Tibial artery (tissue), 4 donors: Measurements from ENCODE around the gene PRDX1.
"Not testable (repeated sequence)": the region's sequence is repeated elsewhere in the genome, so short reads cannot be mapped to it uniquely, and the experiment has no call there.

Experiments used
- DNase-seq, 2 donors: peaks; one replicate each; pipeline ENCODE4 v3.0.0-alpha.2; 2019
- H3K27ac ChIP-seq, 2 donors: fragments of 200-600 bp; sonication (generic) in 1 of 2; 1 replicate in 1 of 2; 2 replicates in 1 of 2; pipeline ENCODE4 v1.5.1; 2018 to 2019; ENCODE audit warnings: mild to moderate bottlenecking in 1 of 2
- H3K27me3 ChIP-seq, 2 donors: fragments of 200-600 bp; sonication (generic) in 1 of 2; one replicate each; pipeline versions ENCODE4 v1.5.1 to v1.6.0; 2016 to 2019
- H3K36me3 ChIP-seq, 3 donors: fragments of 200-600 bp; sonication (generic) in 2 of 3; one replicate each; pipeline ENCODE4 v1.5.1; 2016 to 2019; ENCODE audit warnings: mild to moderate bottlenecking in 2 of 3
- H3K4me1 ChIP-seq, 4 donors: fragments of 200-600 bp; sonication (generic) in 2 of 4; 1 replicate in 3 of 4; 2 replicates in 1 of 4; pipeline ENCODE4 v1.5.1; 2016 to 2019
- H3K4me3 ChIP-seq, 2 donors: fragments of 200-600 bp; sonication (generic) in 1 of 2; 1 replicate in 1 of 2; 2 replicates in 1 of 2; pipeline ENCODE4 v1.5.1; 2018 to 2019; ENCODE audit warnings: mild to moderate bottlenecking in 2 of 2
- H3K9me3 ChIP-seq, 3 donors: fragments of 200-600 bp; sonication (generic) in 1 of 3; one replicate each; pipeline ENCODE4 v1.5.1; 2016 to 2019
- CTCF ChIP-seq, 2 experiments: fragments of 200-600 bp in 1 of 2; fragments of 450-650 bp in 1 of 2; IDR thresholded peaks; one replicate each; pipeline ENCODE4 v1.5.1; 2017 to 2019; ENCODE audit warnings: antibody characterized with exemption in 2 of 2, mild to moderate bottlenecking in 1 of 2, moderate library complexity in 1 of 2
- intact Hi-C: fragments of 100-400 bp; cut with DNase I; formaldehyde crosslinking; loops from one replicate; pipeline ENCODE4 v1.15.0; 2023; ENCODE audit warnings: low total_unique reads

PRDX1 gene

DNA sequence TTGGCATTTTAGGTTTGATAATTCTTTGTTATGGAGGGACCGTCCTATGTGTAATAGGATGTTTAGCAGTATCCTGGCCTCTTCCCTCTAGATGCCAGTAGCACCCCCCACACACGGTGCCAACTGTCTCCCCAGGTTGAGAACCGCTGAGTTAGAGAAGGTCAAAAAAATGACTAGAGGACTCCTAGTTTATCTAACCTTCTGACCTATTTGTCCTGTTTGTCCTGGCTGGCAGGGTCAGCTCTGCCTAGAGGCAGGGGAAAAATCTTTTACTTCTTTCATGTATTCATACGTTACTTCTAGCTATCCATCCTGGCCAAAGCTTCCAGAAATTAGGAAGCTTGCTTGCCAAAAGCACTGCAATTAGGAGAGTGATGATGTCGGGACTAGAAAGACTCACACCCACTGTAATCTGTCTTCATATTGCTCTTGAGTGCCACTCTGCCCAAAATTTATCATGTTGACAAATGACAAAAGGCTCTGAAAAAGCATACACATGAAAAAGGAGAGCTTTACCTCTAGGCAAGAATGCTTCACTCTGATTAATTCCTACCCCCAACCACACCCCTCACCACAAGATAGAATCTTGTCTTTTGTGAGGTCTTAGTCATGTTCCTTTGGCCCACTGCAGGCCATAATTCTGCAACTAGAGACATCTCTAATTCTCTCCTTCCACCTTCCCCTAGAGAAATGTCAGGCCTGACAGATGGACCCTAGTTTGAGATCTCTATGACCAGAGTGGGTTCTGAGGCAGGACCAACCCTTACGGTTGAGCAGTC lies 14.5 kb upstream of the PRDX1 start:
- Histone ChIP-seq H3K36me3 (no peaks in the 10 kb centered on the region), H3K4me1 (no peaks in the 10 kb centered on the region), H3K9me3 (no peaks in the 10 kb centered on the region), H3K4me3 (no peak overlapping the region), H3K27ac (no peak overlapping the region), H3K27me3 (no peaks in the 10 kb centered on the region)
- TF ChIP-seq CTCF (IDR thresholded peaks at IDR 0.05), result no peak
- intact Hi-C loops, result no loop called here
- no peak for DNase-seq

- Histone ChIP-seq H3K36me3 (no peaks in the 10 kb centered on the region), H3K27ac (no peak overlapping the region), H3K27me3 (no peaks in the 10 kb centered on the region), H3K4me3 (no peak overlapping the region), H3K9me3 (no peaks in the 10 kb centered on the region), H3K4me1 (no peaks in the 10 kb centered on the region)
- no peak for TF ChIP-seq CTCF (IDR thresholded peaks at IDR 0.05)
- intact Hi-C loops, result no loop called here
- no peak for DNase-seq
Measured at GRCh38 chr1:45531873-45532272, 10.2 kb upstream of the PRDX1 start.

GRCh38 chr1:45530632-45531135 lies 9.0 kb upstream of the PRDX1 start:
- intact Hi-C loops, result no loop called here
- no peak overlapping the region for H3K4me3 ChIP-seq
- no peak overlapping the region for H3K27ac ChIP-seq
- H3K4me1 ChIP-seq, result no peaks in the 10 kb centered on the region
- no peaks in the 10 kb centered on the region for H3K27me3 ChIP-seq
- H3K9me3 ChIP-seq, result no peaks in the 10 kb centered on the region
- DNase-seq, result no peak
- no peak for TF ChIP-seq CTCF (IDR thresholded peaks at IDR 0.05)
- H3K36me3 ChIP-seq, result no peaks in the 10 kb centered on the region

DNA sequence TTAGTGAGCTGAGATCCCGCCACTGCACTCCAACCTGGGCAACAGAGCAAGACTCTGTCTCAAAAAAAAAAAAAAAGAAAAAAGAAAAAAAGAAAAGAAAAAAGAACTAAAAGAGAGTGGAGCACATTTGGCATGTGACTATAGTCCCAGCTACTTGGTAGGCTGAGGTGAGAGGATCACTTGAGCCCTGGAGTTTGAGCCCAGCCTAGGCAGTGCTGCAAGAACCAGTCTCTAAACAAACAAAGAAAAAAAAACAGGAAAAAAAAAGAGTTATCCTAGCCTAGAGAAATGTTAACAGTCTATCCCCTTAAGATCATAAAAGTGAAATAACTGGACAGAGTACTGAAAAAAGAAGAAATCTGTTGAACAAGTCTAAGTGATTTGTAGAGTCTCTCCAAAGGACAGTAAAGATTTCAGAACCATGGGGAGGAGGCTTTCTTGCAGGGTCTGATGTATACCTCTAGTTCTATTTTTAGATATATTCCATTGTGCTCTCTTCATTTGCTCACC lies 4.5 kb upstream of the PRDX1 start:
- peaks cover 0 to 4% (median 0%) of the 10 kb centered on the region in 4 donors for H3K4me1 ChIP-seq
- H3K9me3 ChIP-seq, result no peaks in the 10 kb centered on the region
- no peak overlapping the region for H3K27ac ChIP-seq
- DNase-seq, result no peak
- H3K27me3 ChIP-seq, result no peaks in the 10 kb centered on the region
- intact Hi-C loops, result no loop called here
- no peak overlapping the region for H3K4me3 ChIP-seq
- no peaks in the 10 kb centered on the region for H3K36me3 ChIP-seq
- no peak for TF ChIP-seq CTCF (IDR thresholded peaks at IDR 0.05)

DNA sequence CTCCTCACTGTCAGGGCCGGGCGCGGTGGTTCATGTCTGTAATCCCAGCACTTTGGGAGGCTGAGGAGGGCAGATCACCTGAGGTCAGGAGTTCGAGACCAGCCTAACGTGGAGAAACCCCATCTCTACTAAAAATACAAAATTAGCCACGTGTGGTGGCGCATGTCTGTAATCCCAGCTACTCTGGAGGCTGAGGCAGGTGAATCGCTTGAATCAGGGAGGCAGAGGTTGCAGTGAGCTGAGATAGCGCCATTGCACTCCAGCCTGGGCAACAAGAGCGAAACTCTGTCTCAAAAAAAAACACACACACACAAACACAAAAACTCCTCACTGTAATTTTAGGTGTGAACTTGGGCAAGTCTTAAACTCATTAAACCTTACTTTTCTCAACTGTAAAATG lies 2.3 kb upstream of the PRDX1 start:
- intact Hi-C loops, H3K9me3 ChIP-seq, H3K27ac ChIP-seq, H3K27me3 ChIP-seq, DNase-seq, H3K4me3 ChIP-seq, H3K36me3 ChIP-seq: not testable (repeated sequence)
- peaks cover 0 to 14% (median 8%) of the 10 kb centered on the region in 4 donors for H3K4me1 ChIP-seq

DNA sequence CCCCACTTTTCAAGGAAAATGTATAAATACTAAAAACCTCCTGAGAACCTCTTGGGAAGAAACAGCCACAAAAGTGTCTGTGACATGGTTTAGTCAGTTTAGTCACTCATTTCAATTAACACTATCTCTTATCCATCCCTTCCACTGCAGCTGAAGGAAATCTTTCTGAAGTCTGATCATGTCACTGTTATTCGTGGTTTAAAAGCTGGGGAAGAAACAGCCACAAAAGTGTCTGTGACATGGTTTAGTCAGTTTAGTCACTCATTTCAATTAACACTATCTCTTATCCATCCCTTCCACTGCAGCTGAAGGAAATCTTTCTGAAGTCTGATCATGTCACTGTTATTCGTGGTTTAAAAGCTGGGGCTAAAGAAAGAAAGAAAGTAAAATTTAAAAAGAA lies 1.8 kb upstream of the PRDX1 start:
- H3K27me3 ChIP-seq, H3K4me3 ChIP-seq, DNase-seq, intact Hi-C loops, H3K27ac ChIP-seq, H3K36me3 ChIP-seq, H3K9me3 ChIP-seq: not testable (repeated sequence)
- peaks cover 0 to 18% (median 9%) of the 10 kb centered on the region in 4 donors for H3K4me1 ChIP-seq
